Transverse colon (tissue), 4 donors: ENCODE data around the gene NPAS3. TPM values are rescaled to one million over a fixed set of nuclear protein-coding genes. Genes with fewer than 3 reads are reported as not detected.

Experiments
- DNase-seq: peaks from one replicate; pipeline ENCODE4 v3.0.0-alpha.2; 2019
- H3K27ac ChIP-seq, 4 donors: fragments of 200-600 bp; sonication (generic); 2 replicates each; pipeline ENCODE4 v1.5.1; 2016 to 2018; ENCODE audit warnings: inconsistent platforms in 4 of 4
- H3K27me3 ChIP-seq: fragments of 200-600 bp; sonication (generic); 2 replicates; pipeline ENCODE4 v1.5.1; 2017; ENCODE audit warnings: inconsistent platforms
- H3K36me3 ChIP-seq, 4 donors: fragments of 200-600 bp; sonication (generic); 2 replicates each; pipeline ENCODE4 v1.5.1; 2017 to 2019; ENCODE audit warnings: inconsistent platforms in 4 of 4
- H3K4me1 ChIP-seq, 4 donors: fragments of 200-600 bp; sonication (generic); 2 replicates each; pipeline ENCODE4 v1.5.1; 2017 to 2020; ENCODE audit warnings: inconsistent platforms in 4 of 4
- H3K4me3 ChIP-seq, 4 donors: fragments of 200-600 bp; sonication (generic); 1 replicate in 1 of 4; 2 replicates in 3 of 4; pipeline versions ENCODE4 v1.5.1 to v1.6.1; 2017 to 2019; ENCODE audit warnings: inconsistent platforms in 4 of 4
- H3K9me3 ChIP-seq, 2 donors: fragments of 200-600 bp; sonication (generic); 2 replicates each; pipeline ENCODE4 v1.5.1; 2017 to 2019; ENCODE audit warnings: inconsistent platforms in 2 of 2
- CTCF ChIP-seq, 5 experiments: fragments of 200-600 bp in 3 of 5; fragments of 450-650 bp in 2 of 5; sonication (generic) in 3 of 5; IDR thresholded peaks; 1 replicate in 2 of 5; 2 replicates in 3 of 5; pipeline ENCODE4 v1.5.1; 2016 to 2017; ENCODE audit warnings: antibody characterized with exemption in 5 of 5, inconsistent platforms in 3 of 5, mild to moderate bottlenecking in 2 of 5, moderate library complexity in 1 of 5
- EP300 ChIP-seq: sonication (generic); formaldehyde crosslinking; IDR thresholded peaks from one replicate; pipeline ENCODE4 v1.6.1; 2017; ENCODE audit warnings: antibody characterized with exemption, low read depth
- POLR2A ChIP-seq: fragments of 450-650 bp; IDR thresholded peaks from one replicate; pipeline ENCODE4 v1.6.1; 2016; ENCODE audit warnings: antibody characterized with exemption, mild to moderate bottlenecking, moderate library complexity
- POLR2AphosphoS5 ChIP-seq, 3 donors: sonication (generic); formaldehyde crosslinking; IDR thresholded peaks; one replicate each; pipeline ENCODE4 v1.6.1; 2016; ENCODE audit warnings: antibody characterized with exemption in 3 of 3
- WGBS, 2 donors: methylation state at CpG; one replicate each; pipeline ENCODE4 v1.1.5; 2018; ENCODE audit warnings: low coverage in 1 of 2; 5-methylcytosine and 5-hydroxymethylcytosine counted together
- in situ Hi-C, 4 donors: fragments of 200-750 bp; cut with MboI; loops; one replicate each; pipeline versions ENCODE4 v1.15.0 to v1.15.1; 2017; ENCODE audit warnings: low sequenced_read_pairs in 3 of 4, low pct_ligation_motif_present in 1 of 4, low pct_unique_long_range_greater_than_20kb in 1 of 4
- intact Hi-C: fragments of 100-400 bp; cut with DNase I; formaldehyde crosslinking; loops from one replicate; pipeline ENCODE4 v1.15.1; 2023; ENCODE audit warnings: low total_unique reads
- total RNA-seq, 4 donors: library from RNA; depleted of rRNA; stranded (reverse); fragments of >200 nt; gene quantifications; one replicate each; pipeline ENCODE4 v1.1.0, GENCODE V29; 2016

NPAS3 gene
- total RNA-seq, 4 donors from 2014 or later: 0.96 to 6.4 (median 1.8) TPM

DNA sequence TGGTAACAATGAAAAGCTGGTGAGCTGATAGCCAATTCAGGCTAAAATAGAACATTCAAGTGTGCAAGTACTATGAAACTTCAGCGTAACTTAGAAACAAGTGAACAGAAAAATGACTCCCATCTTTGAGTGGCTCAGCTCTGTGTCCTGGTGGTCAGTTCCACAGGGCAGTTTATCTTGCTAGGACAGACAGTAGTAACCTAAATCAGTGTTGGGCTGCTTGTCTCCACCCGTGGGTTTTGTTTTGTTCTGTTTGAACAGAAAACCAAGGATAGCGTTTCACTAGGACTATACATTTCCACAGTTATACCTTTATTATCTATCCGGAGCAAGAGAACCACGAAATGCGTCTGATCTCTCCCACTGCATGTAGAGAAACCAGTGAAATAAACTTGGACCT, 544.4 kb downstream of the NPAS3 start:
- Histone ChIP-seq H3K36me3 (no peaks in the 10 kb centered on the region), H3K27ac (no peak overlapping the region), H3K4me1 (no peaks in the 10 kb centered on the region), H3K27me3 (no peaks in the 10 kb centered on the region), H3K9me3 (no peaks in the 10 kb centered on the region), H3K4me3 (no peak overlapping the region)
- 89 to 93% methylated on average over 5 to 6 of the region's 6 CpGs for WGBS, 2 donors
- intact Hi-C loops (no loop called here), in situ Hi-C loops (loop anchor here in 1 of 4 donors (25.0 kb wide), 1 partner anchor 304 kb away; no protein-coding TSS in a partner anchor)
- TF ChIP-seq POLR2A (no peak), CTCF (IDR thresholded peaks at IDR 0.05) (no peak), POLR2AphosphoS5 (IDR thresholded peaks at IDR 0.05) (no peak), EP300 (no peak)
- no peak for DNase-seq

DNA sequence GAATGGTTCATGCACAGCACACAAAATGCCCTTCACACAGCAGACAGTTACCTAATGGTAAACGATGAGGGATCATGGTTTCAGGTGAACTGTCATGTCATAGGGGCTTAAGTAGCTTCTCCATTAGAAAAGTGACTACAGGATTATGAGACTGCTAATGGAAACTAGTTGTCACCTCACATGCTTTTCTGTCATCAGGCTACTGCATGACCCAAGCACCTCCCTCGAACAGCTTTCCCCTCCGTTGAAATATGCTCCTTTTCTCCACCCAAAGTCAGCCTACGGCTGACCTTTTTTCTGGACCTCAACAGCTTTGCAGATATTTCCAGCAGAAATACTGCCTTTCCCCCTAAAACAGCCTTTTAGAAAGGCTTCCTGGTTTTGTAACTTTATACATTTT, 544.9 kb downstream of the NPAS3 start:
- H3K4me3 ChIP-seq: no peak overlapping the region
- no peaks in the 10 kb centered on the region for H3K4me1 ChIP-seq
- H3K27me3 ChIP-seq: no peaks in the 10 kb centered on the region
- in situ Hi-C loops (loop anchor here in 1 of 4 donors (25.0 kb wide), 1 partner anchor 304 kb away; no protein-coding TSS in a partner anchor), intact Hi-C loops (no loop called here)
- WGBS, 2 donors: 77 to 83% methylated on average over 4 of the region's 4 CpGs
- no peaks in the 10 kb centered on the region for H3K9me3 ChIP-seq
- no peak for DNase-seq
- no peaks in the 10 kb centered on the region for H3K36me3 ChIP-seq
- no peak overlapping the region for H3K27ac ChIP-seq
- TF ChIP-seq POLR2AphosphoS5 (IDR thresholded peaks at IDR 0.05) (no peak), EP300 (no peak), POLR2A (no peak), CTCF (IDR thresholded peaks at IDR 0.05) (no peak)

DNA sequence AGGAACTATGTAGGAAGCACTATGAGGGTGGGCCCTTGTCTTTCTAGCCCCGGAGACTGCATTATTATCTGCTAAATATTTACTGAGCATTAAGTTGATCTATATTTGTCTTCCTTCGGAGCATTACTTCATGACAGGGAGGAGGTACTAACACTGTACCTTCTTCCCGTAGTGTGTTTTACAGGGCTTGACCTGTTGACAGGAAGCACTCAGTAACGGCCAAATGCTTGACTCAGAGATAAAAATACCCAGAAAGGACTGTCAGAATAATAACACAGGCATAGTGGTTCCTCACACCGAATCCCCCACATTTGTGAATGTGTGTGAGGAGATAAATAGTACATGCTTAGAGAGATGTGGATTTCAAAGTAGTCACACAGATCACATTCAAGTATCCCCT, 545.6 kb downstream of the NPAS3 start:
- intact Hi-C loops (no loop called here), in situ Hi-C loops (loop anchor here in 1 of 4 donors (25.0 kb wide), 1 partner anchor 303 kb away; no protein-coding TSS in a partner anchor)
- TF ChIP-seq POLR2AphosphoS5 (IDR thresholded peaks at IDR 0.05): no peak
- TF ChIP-seq EP300: no peak
- no peak for TF ChIP-seq CTCF (IDR thresholded peaks at IDR 0.05)
- TF ChIP-seq POLR2A: no peak
- Histone ChIP-seq H3K4me1 (no peaks in the 10 kb centered on the region), H3K27ac (no peak overlapping the region), H3K4me3 (no peak overlapping the region), H3K27me3 (no peaks in the 10 kb centered on the region), H3K36me3 (no peaks in the 10 kb centered on the region), H3K9me3 (no peaks in the 10 kb centered on the region)
- WGBS, 2 donors: 17 to 27% methylated on average over 1 to 5 of the region's 5 CpGs
- DNase-seq: no peak

GRCh38 chr14:33486332-33486890, 547.7 kb downstream of the NPAS3 start:
- Histone ChIP-seq H3K9me3 (no peaks in the 10 kb centered on the region), H3K4me1 (no peaks in the 10 kb centered on the region), H3K36me3 (no peaks in the 10 kb centered on the region), H3K4me3 (no peak overlapping the region), H3K27ac (no peak overlapping the region), H3K27me3 (no peaks in the 10 kb centered on the region)
- intact Hi-C loops (no loop called here), in situ Hi-C loops (loop anchor here in 1 of 4 donors (25.0 kb wide), 1 partner anchor 301 kb away; no protein-coding TSS in a partner anchor)
- DNase-seq: no peak
- TF ChIP-seq EP300 (no peak), CTCF (IDR thresholded peaks at IDR 0.05) (no peak), POLR2A (no peak), POLR2AphosphoS5 (IDR thresholded peaks at IDR 0.05) (no peak)
- 78 to 83% methylated on average over 2 of the region's 2 CpGs for WGBS, 2 donors
